ENCODE data around the gene RPL28. TPM values are rescaled to one million over a fixed set of nuclear protein-coding genes. Genes with fewer than 3 reads are reported as not detected.

RPL28 gene
- total RNA-seq, 1 donor: 310 TPM

DNA sequence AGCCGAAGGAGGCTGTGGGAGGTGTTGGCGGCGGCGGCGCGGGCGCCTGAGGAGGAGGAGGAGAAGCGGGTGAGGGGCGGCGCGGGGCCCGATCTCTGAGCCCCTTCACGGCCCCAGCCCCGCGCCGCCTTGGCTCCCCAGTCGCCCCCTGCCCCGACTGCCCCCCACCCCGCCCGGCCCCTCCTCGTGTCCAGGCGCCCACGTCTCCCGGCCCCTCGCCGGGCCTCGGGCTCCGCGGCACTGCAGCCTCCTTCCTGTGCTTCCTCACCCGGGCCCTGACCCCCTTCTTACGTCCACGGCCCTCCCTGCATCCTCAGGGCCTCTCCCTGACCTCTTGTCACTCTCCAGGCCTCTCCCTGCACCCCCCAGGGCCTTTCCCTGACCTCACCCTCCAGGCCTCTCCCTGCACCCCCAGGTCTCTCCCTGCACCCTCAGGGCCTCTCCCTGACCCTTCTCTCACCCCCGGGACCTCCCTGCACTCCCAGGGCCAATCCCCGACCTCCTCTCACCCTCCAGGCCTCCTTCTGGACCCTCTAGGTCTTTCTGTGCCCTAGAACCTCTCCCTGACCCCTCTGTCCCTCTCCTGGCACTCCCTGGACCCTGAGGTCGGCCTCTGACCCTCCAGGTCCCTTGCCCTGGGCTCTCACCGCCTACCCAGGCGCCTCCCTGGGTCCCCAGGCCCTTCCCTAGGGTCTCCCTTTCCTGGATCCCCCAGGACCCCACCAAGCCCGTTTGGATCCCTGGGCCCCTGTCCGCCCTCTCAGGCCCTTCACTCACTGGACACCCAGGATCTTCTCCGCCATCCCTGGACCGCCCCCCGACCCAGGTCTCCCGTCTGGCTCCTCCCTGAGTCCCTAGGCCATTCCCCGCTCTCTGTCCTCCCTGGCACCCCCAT lies 45.6 kb upstream of the RPL28 start:
- Histone ChIP-seq H2AFZ (ENCODE audit: low read length) (no peak overlapping the region), H3K4me1 (ENCODE audit: insufficient read depth, low read length) (peaks cover 15% of the 10 kb centered on the region), H3K36me3 (ENCODE audit: insufficient read depth, low read length) (peaks cover 4% of the 10 kb centered on the region), H3K27ac (ENCODE audit: low read depth, low read length) (peak overlapping the region; percentile 75), H3K27me3 (ENCODE audit: insufficient read depth, low read length) (peaks cover 12% of the 10 kb centered on the region), H3K79me2 (ENCODE audit: insufficient read depth, low read length) (peaks cover 9% of the 10 kb centered on the region), H4K20me1 (ENCODE audit: insufficient read depth, low read length) (peaks cover 8% of the 10 kb centered on the region), H3K9me3 (ENCODE audit: low read depth, low read length) (no peaks in the 10 kb centered on the region), H3K4me3 (ENCODE audit: insufficient read depth, low read length) (peak overlapping the region; percentile 80), H3K4me2 (ENCODE audit: insufficient read depth, low read length) (peak overlapping the region; percentile 83)
- TF ChIP-seq, protein P1, sequence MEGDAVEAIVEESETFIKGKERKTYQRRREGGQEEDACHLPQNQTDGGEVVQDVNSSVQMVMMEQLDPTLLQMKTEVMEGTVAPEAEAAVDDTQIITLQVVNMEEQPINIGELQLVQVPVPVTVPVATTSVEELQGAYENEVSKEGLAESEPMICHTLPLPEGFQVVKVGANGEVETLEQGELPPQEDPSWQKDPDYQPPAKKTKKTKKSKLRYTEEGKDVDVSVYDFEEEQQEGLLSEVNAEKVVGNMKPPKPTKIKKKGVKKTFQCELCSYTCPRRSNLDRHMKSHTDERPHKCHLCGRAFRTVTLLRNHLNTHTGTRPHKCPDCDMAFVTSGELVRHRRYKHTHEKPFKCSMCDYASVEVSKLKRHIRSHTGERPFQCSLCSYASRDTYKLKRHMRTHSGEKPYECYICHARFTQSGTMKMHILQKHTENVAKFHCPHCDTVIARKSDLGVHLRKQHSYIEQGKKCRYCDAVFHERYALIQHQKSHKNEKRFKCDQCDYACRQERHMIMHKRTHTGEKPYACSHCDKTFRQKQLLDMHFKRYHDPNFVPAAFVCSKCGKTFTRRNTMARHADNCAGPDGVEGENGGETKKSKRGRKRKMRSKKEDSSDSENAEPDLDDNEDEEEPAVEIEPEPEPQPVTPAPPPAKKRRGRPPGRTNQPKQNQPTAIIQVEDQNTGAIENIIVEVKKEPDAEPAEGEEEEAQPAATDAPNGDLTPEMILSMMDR (IDR thresholded peaks at IDR 0.05; ENCODE audit: extremely low read depth, low read depth, low read length): no peak
- peak; percentile 88 for DNase-seq (ENCODE audit: insufficient read length, low spot score, missing footprints)

DNA sequence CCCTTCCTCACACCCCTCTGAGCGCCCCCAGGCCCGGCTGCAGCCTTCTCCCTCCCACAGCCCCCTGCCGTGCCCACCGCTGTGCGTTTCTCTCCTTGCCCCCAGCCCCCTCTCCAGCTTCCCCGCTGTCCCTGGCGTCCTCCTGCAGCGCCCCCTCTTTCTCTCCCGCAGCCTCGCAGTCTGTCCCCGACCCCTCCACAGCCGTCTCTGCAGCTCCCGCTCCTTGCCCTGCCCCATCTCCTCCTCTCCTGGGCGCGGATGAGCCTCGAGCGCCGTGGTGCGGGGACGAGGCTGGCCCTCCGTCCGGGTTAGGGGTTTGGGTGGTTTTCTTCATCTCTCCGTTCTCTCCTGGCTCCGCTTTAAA lies 45.0 kb upstream of the RPL28 start:
- H3K4me1 ChIP-seq (ENCODE audit: insufficient read depth, low read length): peaks cover 15% of the 10 kb centered on the region
- H3K4me2 ChIP-seq (ENCODE audit: insufficient read depth, low read length): peak overlapping the region; percentile 83
- peak overlapping the region; percentile 75 for H3K27ac ChIP-seq (ENCODE audit: low read depth, low read length)
- H3K79me2 ChIP-seq (ENCODE audit: insufficient read depth, low read length): peaks cover 9% of the 10 kb centered on the region
- peaks cover 8% of the 10 kb centered on the region for H4K20me1 ChIP-seq (ENCODE audit: insufficient read depth, low read length)
- TF ChIP-seq, protein P1 (IDR thresholded peaks at IDR 0.05; ENCODE audit: extremely low read depth, low read depth, low read length): no peak
- peaks cover 12% of the 10 kb centered on the region for H3K27me3 ChIP-seq (ENCODE audit: insufficient read depth, low read length)
- DNase-seq (ENCODE audit: insufficient read length, low spot score, missing footprints): peak; percentile 90
- peaks cover 4% of the 10 kb centered on the region for H3K36me3 ChIP-seq (ENCODE audit: insufficient read depth, low read length)
- H3K9me3 ChIP-seq (ENCODE audit: low read depth, low read length): no peaks in the 10 kb centered on the region
- no peak overlapping the region for H2AFZ ChIP-seq (ENCODE audit: low read length)
- H3K4me3 ChIP-seq (ENCODE audit: insufficient read depth, low read length): peak overlapping the region; percentile 80

DNA sequence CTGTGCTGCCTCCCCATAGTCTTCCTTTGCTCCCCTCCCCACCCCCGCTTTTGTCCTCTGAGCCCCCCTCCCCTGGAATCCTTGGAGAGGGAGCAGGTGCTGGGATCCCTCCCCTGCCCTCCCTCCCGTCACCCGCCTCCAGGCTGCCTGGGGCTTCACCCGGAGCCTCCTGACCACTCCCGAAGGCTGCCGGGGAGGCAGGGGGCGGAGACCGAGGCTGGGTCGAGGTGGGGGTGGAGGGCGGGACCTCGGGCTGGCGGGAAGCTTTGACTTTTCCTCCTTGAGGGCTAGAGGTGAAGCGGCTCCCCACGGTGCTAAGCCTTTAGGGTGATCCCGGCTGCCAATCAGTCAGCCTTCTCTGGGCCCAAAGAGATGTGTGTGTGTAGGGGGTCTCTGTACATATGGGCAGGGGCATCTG lies 44.6 kb upstream of the RPL28 start:
- no peak overlapping the region for H2AFZ ChIP-seq (ENCODE audit: low read length)
- peak; percentile 99 for DNase-seq (ENCODE audit: insufficient read length, low spot score, missing footprints)
- peak overlapping the region; percentile 83 for H3K4me2 ChIP-seq (ENCODE audit: insufficient read depth, low read length)
- H3K4me3 ChIP-seq (ENCODE audit: insufficient read depth, low read length): peak overlapping the region; percentile 80
- TF ChIP-seq, protein P1 (IDR thresholded peaks at IDR 0.05; ENCODE audit: extremely low read depth, low read depth, low read length): no peak
- peaks cover 4% of the 10 kb centered on the region for H3K36me3 ChIP-seq (ENCODE audit: insufficient read depth, low read length)
- H3K27me3 ChIP-seq (ENCODE audit: insufficient read depth, low read length): peaks cover 12% of the 10 kb centered on the region
- H3K9me3 ChIP-seq (ENCODE audit: low read depth, low read length): no peaks in the 10 kb centered on the region
- H3K4me1 ChIP-seq (ENCODE audit: insufficient read depth, low read length): peaks cover 15% of the 10 kb centered on the region
- H3K27ac ChIP-seq (ENCODE audit: low read depth, low read length): no peak overlapping the region
- peaks cover 8% of the 10 kb centered on the region for H4K20me1 ChIP-seq (ENCODE audit: insufficient read depth, low read length)
- H3K79me2 ChIP-seq (ENCODE audit: insufficient read depth, low read length): peaks cover 9% of the 10 kb centered on the region
